ES-I3 (cell line): Measurements from ENCODE around the gene RASGRP4.
"Not testable (repeated sequence)": the region's sequence is repeated elsewhere in the genome, so short reads cannot be mapped to it uniquely, and the experiment has no call there.

ENCODE experiments used
- H3K36me3 ChIP-seq: 2 replicates; pipeline ENCODE4 v1.6.1; 2013; ENCODE audit warnings: mild to moderate bottlenecking, low read length, control low read depth, moderate library complexity; ENCODE audit not compliant: insufficient read depth
- H3K4me1 ChIP-seq: 2 replicates; pipeline ENCODE4 v1.6.1; 2013; ENCODE audit warnings: mild to moderate bottlenecking, control low read depth, low read length; ENCODE audit not compliant: insufficient read depth
- H3K9ac ChIP-seq: 2 replicates; pipeline ENCODE4 v1.6.1; 2013; ENCODE audit warnings: low read depth, mild to moderate bottlenecking, low read length, moderate library complexity
- H3K9me3 ChIP-seq: 2 replicates; pipeline ENCODE4 v1.6.1; 2013; ENCODE audit warnings: mild to moderate bottlenecking, low read length, moderate library complexity; ENCODE audit not compliant: control insufficient read depth, insufficient read depth

The RASGRP4 gene

GRCh38 chr19:38373907-38374331 is 52.1 kb downstream of the RASGRP4 start:
- peaks cover 7% of the 10 kb centered on the region for H3K4me1 ChIP-seq
- peak overlapping the region; percentile 54 for H3K9ac ChIP-seq
- no peaks in the 10 kb centered on the region for H3K9me3 ChIP-seq
- H3K36me3 ChIP-seq, result no peaks in the 10 kb centered on the region; the same call in 1 of the 2 replicates

- Histone ChIP-seq H3K9me3 (no peaks in the 10 kb centered on the region), H3K9ac (no peak overlapping the region), H3K36me3 (no peaks in the 10 kb centered on the region), H3K4me1 (peaks cover 7% of the 10 kb centered on the region)
These were observed 54.9 kb downstream of the RASGRP4 start for GRCh38 chr19:38371081-38371480.

GRCh38 chr19:38370299-38370698 is 55.7 kb downstream of the RASGRP4 start:
- Histone ChIP-seq H3K36me3 (no peaks in the 10 kb centered on the region), H3K9me3 (no peaks in the 10 kb centered on the region), H3K4me1 (no peaks in the 10 kb centered on the region; the same call in 1 of the 2 replicates), H3K9ac (no peak overlapping the region)

GRCh38 chr19:38369584-38369983 is 56.4 kb downstream of the RASGRP4 start:
- no peak overlapping the region for H3K9ac ChIP-seq
- H3K9me3 ChIP-seq, result no peaks in the 10 kb centered on the region; the same call in 1 of the 2 replicates
- H3K4me1 ChIP-seq, result no peaks in the 10 kb centered on the region
- H3K36me3 ChIP-seq, result no peaks in the 10 kb centered on the region

GRCh38 chr19:38367041-38367440 is 59.0 kb downstream of the RASGRP4 start:
- Histone ChIP-seq H3K9me3 (no peaks in the 10 kb centered on the region; the same call in 1 of the 2 replicates), H3K36me3 (no peaks in the 10 kb centered on the region), H3K9ac (no peak overlapping the region), H3K4me1 (no peaks in the 10 kb centered on the region)

GRCh38 chr19:38362946-38363688 is 62.9 kb downstream of the RASGRP4 start:
- not testable (repeated sequence) for H3K4me1 ChIP-seq, H3K9me3 ChIP-seq, H3K36me3 ChIP-seq
- peak overlapping the region; percentile 53; the same call in 1 of the 2 replicates for H3K9ac ChIP-seq

GRCh38 chr19:38362076-38362945 is 63.7 kb downstream of the RASGRP4 start:
- H3K9me3 ChIP-seq, result no peaks in the 10 kb centered on the region; the same call in 1 of the 2 replicates
- H3K4me1 ChIP-seq, result no peaks in the 10 kb centered on the region; the same call in 1 of the 2 replicates
- H3K36me3 ChIP-seq, result no peaks in the 10 kb centered on the region
- peak overlapping the region; percentile 53; the same call in 1 of the 2 replicates for H3K9ac ChIP-seq

- Histone ChIP-seq H3K9ac (peak overlapping the region; percentile 53; the same call in 1 of the 2 replicates), H3K36me3 (no peaks in the 10 kb centered on the region), H3K9me3 (no peaks in the 10 kb centered on the region; the same call in 1 of the 2 replicates), H3K4me1 (peaks cover 2% of the 10 kb centered on the region; the same call in 1 of the 2 replicates)
These were observed 64.4 kb downstream of the RASGRP4 start for GRCh38 chr19:38361633-38362075.

GRCh38 chr19:38360839-38361631 is 65.0 kb downstream of the RASGRP4 start:
- H3K36me3 ChIP-seq, result no peaks in the 10 kb centered on the region
- H3K9ac ChIP-seq, result peak overlapping the region; percentile 40; the same call in 1 of the 2 replicates
- no peaks in the 10 kb centered on the region; the same call in 1 of the 2 replicates for H3K9me3 ChIP-seq
- peaks cover 5% of the 10 kb centered on the region; the same call in 1 of the 2 replicates for H3K4me1 ChIP-seq

GRCh38 chr19:38360351-38360750 is 65.7 kb downstream of the RASGRP4 start:
- H3K9ac ChIP-seq, result no peak overlapping the region
- H3K9me3 ChIP-seq, result no peaks in the 10 kb centered on the region; the same call in 1 of the 2 replicates

GRCh38 chr19:38359242-38360021 is 66.6 kb downstream of the RASGRP4 start:
- H3K9me3 ChIP-seq, result no peaks in the 10 kb centered on the region
- no peaks in the 10 kb centered on the region for H3K36me3 ChIP-seq
- H3K4me1 ChIP-seq, result peaks cover 5% of the 10 kb centered on the region; the same call in 1 of the 2 replicates
- no peak overlapping the region for H3K9ac ChIP-seq

More at GRCh38 chr19:38360351-38360750, 65.7 kb downstream of the RASGRP4 start:
- Histone ChIP-seq H3K4me1 (peaks cover 5% of the 10 kb centered on the region; the same call in 1 of the 2 replicates), H3K36me3 (no peaks in the 10 kb centered on the region)
